ENCODE measurements around the gene CNTNAP1.
"Not testable (repeated sequence)": the region's sequence is repeated elsewhere in the genome, so short reads cannot be mapped to it uniquely, and the experiment has no call there.

The CNTNAP1 gene

GRCh38 chr17:42681976-42682721, at the start of gene CNTNAP1:
TSS of gene CNTNAP1 (plus strand) at chr17:42682531. CDS start at chr17:42682830, 299 bp downstream.
- DNase-seq (ENCODE audit: low read depth in 2 of 2): no peak

- no peak for DNase-seq (ENCODE audit: low read depth in 2 of 2)
Measured at GRCh38 chr17:42632949-42633444, 49.3 kb upstream of the CNTNAP1 start.

GRCh38 chr17:42639525-42640113, 42.7 kb upstream of the CNTNAP1 start:
- no peak for DNase-seq (ENCODE audit: low read depth in 2 of 2)

- DNase-seq (ENCODE audit: low read depth in 2 of 2): no peak
Measured at GRCh38 chr17:42640121-42640520, 42.2 kb upstream of the CNTNAP1 start.

GRCh38 chr17:42642336-42642735, 40.0 kb upstream of the CNTNAP1 start:
- DNase-seq (ENCODE audit: low read depth in 2 of 2): no peak

GRCh38 chr17:42647778-42648177, 34.6 kb upstream of the CNTNAP1 start:
- DNase-seq (ENCODE audit: low read depth in 2 of 2): no peak

GRCh38 chr17:42651392-42651791, 30.9 kb upstream of the CNTNAP1 start:
- no peak for DNase-seq (ENCODE audit: low read depth in 2 of 2)

- DNase-seq (ENCODE audit: low read depth in 2 of 2): no peak
Measured at GRCh38 chr17:42653179-42654124, 28.9 kb upstream of the CNTNAP1 start.

GRCh38 chr17:42655528-42655927, 26.8 kb upstream of the CNTNAP1 start:
- DNase-seq (ENCODE audit: low read depth in 2 of 2): no peak

- DNase-seq (ENCODE audit: low read depth in 2 of 2): no peak
Measured at GRCh38 chr17:42657824-42658588, 24.3 kb upstream of the CNTNAP1 start.

- peak; percentile 67 to 72 for DNase-seq (ENCODE audit: low read depth in 2 of 2)
Measured at GRCh38 chr17:42659079-42659931, 23.0 kb upstream of the CNTNAP1 start, which contains the start of gene TUBG2. TSS of gene TUBG2 (plus strand) at chr17:42659284. CDS start at chr17:42659504, 220 bp downstream.

- DNase-seq (ENCODE audit: low read depth in 2 of 2): not testable (repeated sequence)
Measured at GRCh38 chr17:42659932-42660274, 22.4 kb upstream of the CNTNAP1 start.

- no peak for DNase-seq (ENCODE audit: low read depth in 2 of 2)
Measured at GRCh38 chr17:42660692-42661345, 21.5 kb upstream of the CNTNAP1 start.

GRCh38 chr17:42665581-42666001, 16.7 kb upstream of the CNTNAP1 start:
- DNase-seq (ENCODE audit: low read depth in 2 of 2): no peak

- not testable (repeated sequence) for DNase-seq (ENCODE audit: low read depth in 2 of 2)
Measured at GRCh38 chr17:42666126-42666525, 16.2 kb upstream of the CNTNAP1 start.

- DNase-seq (ENCODE audit: low read depth in 2 of 2): no peak
Measured at GRCh38 chr17:42667088-42667951, 15.0 kb upstream of the CNTNAP1 start.

- no peak for DNase-seq (ENCODE audit: low read depth in 2 of 2)
Measured at GRCh38 chr17:42669705-42669976, 12.7 kb upstream of the CNTNAP1 start.

GRCh38 chr17:42669977-42670788, 12.1 kb upstream of the CNTNAP1 start:
- DNase-seq (ENCODE audit: low read depth in 2 of 2): no peak
